OCI-M1 (cell line): ENCODE data around the gene EXOC7.

Experiments used
- DNase-seq: peaks from one replicate; lab custom pipeline; 2025; lab: John Stamatoyannopoulos, UW

Gene EXOC7, protein sequence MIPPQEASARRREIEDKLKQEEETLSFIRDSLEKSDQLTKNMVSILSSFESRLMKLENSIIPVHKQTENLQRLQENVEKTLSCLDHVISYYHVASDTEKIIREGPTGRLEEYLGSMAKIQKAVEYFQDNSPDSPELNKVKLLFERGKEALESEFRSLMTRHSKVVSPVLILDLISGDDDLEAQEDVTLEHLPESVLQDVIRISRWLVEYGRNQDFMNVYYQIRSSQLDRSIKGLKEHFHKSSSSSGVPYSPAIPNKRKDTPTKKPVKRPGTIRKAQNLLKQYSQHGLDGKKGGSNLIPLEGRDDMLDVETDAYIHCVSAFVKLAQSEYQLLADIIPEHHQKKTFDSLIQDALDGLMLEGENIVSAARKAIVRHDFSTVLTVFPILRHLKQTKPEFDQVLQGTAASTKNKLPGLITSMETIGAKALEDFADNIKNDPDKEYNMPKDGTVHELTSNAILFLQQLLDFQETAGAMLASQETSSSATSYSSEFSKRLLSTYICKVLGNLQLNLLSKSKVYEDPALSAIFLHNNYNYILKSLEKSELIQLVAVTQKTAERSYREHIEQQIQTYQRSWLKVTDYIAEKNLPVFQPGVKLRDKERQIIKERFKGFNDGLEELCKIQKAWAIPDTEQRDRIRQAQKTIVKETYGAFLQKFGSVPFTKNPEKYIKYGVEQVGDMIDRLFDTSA

DNA sequence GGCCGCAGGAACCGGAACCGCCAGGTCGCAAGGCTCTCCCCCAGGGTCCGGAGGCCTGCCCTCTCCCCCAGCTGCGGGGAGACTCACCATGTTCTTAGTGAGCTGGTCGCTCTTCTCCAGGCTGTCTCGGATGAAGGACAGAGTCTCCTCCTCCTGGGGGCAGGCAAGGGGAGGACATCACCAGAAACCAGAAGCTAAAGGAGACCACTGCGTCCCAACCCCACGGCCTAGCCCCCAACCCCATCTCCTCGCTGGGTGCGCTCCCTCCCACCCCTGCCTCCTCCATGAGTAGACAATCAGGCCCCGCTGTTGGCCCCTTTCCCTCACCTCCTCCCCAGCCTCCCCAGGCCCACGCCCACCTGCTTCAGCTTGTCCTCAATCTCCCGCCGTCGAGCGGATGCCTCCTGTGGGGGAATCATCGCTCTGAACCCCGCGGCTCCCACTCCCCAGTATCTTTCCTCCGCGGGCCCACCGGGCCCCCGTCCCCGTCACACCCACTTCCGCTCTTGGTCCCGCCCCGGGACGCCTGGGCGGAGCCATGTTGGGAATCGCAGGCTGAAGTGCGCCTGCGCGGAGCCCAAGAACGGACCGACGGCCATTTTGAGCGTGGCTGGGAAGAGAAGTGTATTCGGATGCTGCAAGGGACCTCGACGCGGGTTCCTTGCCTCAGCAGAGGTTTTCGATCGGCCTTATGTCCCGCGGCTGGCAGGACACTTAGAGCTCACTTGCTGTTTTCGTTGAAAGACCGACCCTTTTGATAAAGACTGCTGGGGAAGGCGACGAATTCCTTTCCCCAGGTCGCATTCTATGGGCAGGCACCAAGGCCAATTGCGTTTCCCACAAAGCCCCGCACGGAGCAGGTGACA is at the start of gene EXOC7:
Gene EXOC7 (minus strand): TSS at position 514 of the 866 bp plus-strand sequence. CDS start 95 bp downstream, at position 419.
- DNase-seq, result peak; percentile 96

DNA sequence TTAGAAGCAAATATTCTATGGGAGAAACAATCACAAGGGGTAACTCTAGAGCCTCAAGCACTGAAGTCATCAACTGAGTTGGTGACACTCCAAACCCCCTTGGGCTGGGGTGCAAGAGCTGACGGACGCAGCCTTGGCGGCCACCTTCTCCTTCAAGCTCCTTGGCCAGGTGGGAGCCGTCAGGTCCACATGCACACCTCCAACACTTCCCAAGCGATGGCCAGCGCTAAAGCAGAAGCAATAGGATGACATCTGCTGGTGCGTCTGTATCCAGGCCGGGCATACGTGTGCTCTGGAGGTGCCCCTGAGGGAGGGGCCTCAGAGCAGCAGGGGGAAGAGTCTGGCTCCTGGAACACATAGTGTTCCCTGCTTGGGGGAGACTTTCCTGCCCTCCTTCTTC is 49.6 kb upstream of the EXOC7 start:
- no peak for DNase-seq

DNA sequence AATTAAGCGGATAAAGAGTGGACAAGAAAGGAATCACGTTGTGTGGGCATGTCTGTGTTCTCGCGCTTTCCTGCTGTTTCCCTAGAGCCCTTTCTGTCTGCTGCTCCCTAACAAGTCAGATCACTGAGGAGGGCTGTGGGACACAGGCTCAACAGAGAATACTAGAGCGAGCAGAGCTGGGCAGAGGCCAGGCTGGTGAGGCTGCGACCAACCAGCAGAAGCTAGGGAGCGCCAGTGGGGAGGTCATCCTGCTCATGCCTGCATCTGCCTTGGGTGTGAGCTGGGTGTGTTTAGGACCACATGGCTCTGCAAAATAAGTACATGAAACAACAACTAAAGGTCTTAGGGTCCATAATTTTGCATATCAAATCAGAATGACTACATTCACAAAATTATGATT is 49.0 kb upstream of the EXOC7 start:
- no peak for DNase-seq

DNA sequence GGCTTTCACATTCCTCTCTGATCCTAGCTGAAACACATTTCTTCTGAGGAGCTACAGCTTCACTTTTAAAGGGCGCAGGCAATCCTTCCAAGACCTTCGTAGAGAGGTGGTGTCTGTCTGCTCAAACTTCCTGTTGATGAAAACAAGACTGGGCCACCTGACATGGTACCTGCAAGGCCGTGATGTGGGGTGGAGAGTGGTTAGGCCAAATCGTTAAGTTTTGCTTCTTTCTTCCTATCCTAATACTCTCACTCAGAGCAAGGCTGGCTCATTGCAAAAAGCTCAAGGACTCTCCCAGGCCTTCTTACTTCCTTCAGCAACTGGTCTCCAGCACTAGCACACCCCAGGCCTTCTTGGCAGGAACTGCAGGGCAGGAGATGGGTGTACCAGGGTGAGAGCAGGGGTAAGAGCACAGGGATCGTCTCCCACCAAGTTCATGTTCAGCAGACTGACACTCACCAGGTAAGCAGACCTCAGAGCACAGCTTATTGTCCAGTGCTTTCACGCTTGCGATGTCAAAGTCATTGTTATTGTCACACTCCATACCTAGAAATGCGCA is 48.4 kb upstream of the EXOC7 start:
- DNase-seq, result no peak

DNA sequence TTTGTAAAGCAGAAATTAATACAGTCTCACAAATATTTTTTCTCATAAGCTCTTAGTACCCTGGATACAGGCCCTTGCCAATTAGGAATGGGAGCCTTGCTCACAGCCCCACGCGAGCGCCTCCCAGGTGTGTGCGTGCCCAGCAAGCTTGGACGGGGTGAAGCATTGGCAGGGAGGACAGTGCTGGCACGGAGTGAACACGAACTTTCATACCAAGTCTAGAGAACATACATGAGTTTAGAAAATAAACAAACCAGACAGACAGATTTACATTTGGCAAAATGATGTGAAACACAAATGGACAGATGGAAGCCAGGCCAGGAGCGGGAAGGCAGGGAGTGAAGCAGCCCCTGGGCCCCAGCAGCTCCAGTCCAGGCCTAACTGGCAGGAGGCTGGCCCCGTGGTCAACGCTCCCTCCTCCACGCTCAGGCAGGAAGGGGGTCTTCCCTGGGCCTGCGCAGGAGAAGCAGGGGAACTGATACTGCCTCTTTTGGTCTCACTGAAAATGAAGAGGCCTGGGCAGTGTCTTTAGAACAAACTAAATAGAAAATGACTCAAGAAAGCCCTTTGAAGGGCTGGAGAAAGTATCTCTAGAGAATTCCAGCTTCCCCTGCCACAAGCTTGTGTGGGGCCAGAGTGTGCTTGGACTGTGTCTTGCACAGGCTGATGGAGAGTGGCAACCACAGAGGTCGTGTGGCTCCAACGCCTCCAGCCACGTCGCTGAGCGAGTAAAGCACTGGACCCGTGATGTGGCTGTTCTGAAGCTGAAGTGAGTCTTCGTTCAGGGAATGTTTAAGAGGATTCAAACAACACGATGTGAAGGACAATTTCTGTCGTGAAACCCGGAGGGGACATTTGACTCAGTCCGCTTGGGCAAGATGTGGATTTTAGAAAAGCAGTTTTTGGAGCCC is 47.4 kb upstream of the EXOC7 start:
- no peak for DNase-seq

DNA sequence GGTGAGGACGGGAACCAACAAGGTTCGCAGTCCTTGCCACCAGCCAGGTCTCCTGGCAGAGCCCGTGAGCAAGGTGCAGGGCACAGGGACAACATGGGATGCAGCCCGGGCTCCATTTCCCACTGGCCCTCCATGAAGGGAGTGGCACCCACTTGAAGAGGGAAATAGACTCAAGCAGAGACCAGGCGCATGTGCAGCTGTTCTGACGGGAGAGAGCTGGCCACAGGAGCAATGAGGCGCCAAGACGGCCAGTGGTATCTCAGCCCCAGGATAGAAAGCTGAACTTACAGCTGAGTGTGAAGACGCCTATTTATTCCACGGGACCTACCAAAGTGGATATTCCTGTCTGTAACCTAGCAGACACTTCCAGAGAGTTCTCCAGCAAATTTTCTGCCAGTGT is 45.6 kb upstream of the EXOC7 start:
- DNase-seq, result no peak

DNA sequence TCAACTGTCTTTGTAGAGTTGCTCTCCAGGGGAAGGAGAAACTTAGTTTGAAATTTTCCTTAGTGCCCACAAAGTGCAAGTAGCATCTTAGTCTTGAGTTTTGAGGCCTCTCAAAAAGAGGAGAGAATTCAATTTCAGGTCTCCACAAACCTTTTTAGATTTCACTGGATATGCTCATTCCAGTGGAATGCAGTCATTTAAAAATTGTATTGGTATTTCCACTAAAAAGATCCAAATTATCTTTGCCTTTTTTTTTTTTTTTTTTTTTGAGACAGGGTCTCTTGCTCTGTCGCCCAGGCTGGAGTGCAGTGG is 44.4 kb upstream of the EXOC7 start:
- no peak for DNase-seq

DNA sequence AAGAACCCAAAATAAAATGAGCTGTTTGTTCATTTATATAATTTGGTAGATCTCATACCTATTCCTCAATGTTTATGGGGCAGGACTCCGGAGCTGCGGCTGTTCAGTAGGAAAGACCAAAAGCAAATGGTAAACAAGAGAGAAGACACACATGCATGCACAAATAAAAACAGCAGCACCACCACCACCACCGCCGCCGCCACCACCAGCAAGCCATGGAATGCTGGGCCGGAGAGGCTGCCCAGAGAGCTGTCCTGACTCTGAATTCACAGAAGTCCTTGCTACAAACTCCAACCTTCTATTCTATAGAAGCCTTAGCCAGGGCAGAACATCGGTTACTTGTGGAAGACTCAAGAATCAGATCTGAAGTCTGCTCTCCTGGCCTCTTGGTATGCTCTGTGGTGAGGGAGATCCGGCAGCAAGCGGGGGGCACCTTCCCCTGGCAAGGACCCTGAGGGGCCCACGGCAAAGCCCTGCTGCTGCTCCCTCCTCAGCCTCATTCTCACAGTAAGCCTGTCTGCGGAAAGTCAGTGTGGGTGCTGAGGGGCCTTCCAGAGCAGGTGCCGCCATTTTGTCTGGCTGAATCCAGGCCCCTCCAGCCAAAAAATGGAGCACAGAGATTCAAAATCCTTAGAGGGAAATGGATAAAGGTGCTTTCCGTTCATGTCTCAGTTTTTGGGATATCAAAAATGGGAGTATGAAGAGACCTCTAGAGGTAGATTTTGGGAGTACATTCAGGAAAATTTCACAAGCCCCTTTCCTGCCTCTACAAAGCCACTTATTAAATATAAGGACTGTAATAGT is 43.8 kb upstream of the EXOC7 start:
- DNase-seq, result peak; percentile 43

DNA sequence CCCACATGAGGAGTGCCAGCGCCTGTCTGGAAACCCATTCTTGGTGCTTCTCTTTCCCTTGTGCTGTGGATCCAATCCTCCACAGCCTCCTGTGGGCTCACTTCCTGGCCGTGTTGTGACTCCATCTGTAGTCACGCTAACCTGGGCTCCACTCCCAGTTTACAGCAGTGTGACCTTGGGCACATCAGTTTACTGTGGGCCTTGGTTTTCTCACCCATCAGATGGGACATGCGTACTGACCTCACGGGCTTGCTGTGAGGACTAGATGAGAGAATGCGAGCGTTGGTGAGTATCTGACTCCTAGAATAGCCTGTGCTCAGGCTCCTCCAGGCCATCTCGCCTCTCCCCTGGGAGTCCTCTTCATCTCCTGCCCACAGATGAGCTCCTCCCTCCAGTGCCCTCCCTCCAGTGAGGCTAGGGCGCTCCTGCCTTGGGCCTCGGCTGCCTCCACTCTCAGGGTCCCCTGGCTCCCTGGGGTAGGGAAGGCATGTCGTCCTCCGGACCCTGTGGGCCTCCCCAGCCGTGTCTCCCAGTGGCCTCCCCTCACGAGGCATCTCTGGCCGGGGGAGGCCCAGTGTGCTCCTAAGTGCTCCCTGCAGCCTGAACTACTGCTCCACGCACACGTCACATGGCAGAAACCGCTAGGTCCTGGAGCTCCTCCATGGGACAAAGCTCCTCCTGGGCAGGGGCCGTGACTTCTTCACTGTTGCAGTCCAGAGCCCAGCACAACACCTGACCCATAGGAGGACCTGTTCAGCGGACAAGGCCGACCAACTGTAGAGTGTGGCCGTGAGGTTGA is 42.7 kb upstream of the EXOC7 start:
- no peak for DNase-seq

DNA sequence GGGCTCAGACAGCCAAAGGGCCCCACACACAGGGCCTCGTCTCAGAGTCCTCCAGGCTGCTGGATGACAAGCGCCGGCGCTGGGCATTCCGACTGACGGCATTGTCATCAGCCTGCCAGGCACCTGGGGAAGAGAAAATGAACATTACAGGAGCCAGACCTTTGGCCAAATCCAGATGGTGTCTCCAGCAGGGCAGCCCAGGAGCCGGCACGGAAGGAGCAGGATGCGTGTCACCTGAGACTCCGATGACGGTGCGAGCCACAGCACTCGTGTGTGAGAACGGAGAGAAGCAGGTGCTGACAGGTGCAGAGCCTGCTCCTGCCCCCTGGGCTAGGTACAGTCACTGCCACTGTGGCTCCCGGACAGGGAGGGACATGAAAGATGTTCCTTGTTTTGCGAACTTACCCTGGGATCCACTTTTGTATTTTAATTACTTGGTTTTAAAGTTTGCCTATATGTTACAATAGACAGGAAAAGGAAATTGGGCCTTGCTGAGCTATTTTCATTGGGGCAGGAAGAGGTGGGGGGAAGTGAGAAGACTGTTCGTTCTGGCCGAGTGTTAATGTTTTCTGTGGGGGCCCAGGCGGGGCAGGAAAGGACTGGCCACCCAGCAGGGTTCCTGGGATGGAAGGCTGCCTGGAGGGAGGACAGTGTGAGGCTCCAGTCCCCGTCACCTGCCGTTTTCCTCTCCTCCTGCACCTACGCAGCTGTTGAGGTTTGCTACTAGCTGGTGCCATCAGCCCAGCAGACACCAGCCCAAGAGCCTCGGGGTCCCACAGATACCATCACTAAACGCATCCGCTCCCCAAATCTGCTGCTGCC is 41.9 kb upstream of the EXOC7 start:
- DNase-seq, result no peak

DNA sequence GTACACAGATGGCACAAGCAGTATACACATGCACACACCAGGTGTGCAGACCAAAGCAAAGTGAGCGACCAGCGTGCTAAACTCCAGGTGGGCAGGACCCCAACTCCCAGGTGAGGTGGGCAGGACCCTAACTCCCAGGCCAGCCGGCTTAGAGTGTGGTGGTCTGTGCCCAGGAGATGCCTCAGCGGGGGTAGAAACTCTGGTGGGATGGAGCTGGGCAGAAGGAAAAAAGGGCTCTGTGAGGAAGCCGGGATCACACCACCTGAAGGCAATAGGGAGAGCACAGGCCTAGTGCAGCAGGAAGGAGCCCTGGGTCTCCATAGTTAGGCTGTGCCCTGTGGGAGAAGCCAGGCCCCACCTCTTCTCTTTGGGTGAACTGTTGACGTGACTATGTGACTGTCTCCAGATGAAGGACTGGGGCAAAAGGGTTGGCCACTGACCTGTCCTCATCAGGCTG is 39.0 kb upstream of the EXOC7 start:
- no peak for DNase-seq

DNA sequence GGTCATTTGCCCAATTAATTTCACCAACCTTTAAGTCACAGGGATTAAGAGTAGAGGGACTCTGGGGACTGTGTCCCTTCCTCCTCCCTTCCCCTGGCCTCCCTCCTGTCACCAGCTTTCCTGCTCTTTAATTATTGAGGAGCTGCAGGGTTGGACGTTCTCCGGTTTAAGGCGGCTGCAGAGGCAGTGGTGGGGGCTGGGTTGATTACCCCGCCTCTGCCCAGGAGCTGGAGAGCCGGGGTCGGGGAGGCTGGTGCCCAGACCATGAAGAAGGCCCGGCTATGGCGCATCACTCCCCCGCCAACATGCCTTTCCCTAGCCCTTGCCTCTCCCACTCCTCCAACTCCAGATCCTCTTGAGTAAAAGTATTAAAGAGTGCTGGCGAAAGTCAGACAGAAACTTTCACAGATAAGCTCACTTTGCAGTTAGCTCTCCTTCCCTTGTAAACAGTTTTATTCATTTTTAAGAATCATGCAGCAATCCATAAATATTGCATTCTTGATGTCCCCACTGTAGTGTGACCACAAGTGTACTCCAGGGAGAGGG is 38.5 kb upstream of the EXOC7 start:
- no peak for DNase-seq

DNA sequence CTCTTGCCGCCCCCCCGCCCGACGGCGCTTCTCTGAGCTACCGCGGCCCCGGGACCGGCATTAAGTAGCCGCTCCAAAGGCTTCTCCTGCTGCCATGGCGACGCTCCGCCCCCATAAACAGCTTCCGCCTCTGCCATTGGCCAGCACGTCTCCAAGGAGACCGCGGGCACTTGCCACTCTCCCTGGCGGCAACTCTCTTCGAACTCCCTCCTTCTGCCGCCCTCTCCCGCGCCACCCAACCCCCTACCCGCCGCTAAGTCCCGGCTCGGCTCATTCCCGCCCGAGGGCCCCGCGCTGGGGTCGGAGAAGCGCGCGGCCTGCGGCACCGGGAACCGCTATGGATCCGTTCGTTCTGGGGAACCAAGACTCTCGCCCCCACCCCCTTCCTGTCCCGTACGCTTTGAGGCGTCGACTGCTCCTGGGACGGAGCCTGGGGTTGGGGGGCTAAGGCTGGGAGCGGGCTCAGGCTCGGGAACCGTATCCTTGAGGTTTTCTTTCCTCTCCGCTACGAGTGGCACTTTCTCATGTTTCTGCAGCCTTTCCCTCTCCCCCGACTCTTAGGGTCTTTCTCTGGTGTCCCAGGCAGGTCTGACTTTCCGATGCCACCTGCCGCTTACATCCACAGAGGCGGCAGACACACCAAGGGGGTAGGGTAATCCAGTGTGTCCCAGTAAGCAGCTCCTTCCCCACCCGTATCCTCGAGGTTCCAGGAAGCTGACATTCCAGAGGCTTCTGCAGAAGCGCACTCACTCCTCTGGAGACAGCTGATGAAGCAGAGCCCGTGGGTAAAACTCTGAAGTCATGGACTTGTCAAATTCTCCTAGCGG is 37.8 kb upstream of the EXOC7 start, which contains the start of gene FOXJ1:
Gene FOXJ1 (minus strand): TSS at position 34 of the 827 bp plus-strand sequence. CDS start 850 bp downstream, outside the sequence.
- peak; percentile 89 for DNase-seq

DNA sequence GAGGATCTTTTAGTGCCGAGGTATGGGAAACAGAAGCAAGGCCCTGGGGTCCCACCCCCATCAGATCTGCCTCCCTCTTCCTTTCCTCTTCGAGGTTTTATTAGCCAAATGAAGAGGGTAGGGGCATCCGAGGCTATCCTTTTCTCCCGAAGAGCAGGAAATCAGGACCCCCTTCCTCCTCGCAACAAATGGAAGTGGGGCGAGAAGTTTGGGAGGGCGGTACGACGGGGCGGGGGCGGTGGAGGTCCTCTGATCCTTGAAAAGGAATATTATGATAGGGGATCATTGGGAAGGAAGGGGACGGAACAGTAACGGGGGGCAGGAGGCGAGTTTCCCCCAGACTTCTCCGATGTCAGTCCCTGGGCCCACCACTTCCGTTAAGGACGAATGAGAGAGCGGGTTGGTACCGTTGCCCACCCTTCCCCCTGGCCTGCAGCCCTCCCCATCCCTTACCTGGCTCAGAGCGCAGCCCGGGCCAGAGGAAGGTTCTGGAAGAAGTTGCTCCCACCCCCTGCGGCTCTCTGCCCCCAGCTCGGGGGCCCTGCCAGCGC is 37.1 kb upstream of the EXOC7 start:
- no peak for DNase-seq

DNA sequence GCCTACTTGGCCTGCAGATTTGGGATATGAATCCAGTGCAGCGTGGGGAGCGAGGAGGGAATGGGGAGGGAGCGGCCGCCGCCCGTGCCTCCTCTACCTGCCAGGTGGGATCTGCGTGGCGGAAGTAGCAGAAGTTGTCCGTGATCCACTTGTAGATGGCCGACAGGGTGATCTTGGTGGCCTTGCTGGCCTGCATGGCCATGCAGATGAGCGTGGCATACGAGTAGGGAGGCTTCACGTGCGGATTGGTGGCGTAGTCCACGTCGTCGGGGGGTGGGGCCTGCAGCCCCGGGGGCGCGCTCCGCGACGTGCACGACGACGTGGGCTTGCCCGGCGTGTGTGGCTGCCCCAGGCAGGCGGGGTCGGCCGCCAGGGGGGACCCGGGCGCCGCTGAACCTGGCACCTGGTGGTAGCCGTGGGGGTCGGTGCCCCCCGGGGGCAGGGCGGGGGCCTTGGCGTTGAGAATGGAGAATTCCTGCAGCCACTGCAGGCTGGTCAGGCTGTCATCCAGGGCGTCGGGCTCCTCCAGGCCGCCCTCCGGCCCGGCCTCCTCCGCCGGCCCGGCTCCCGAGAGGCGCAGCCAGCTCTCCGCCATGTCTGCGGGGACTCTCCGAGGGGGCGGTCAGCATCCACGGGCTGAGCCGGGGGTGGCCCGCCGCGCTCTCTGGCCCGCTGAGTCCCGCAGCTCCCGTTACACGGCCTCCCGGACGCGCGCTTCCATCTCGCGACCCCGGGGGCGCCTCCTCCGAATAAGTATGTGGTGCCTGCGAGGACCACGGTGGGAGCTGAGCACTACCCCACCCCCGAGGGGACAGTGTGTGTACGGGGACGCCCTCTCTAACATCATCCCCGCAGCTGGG is 36.4 kb upstream of the EXOC7 start:
- no peak for DNase-seq
